Right lobe of liver (tissue), 4 donors: Measurements from ENCODE around the gene DCXR.

Experiments used
- POLR2A ChIP-seq: fragments of 450-650 bp; IDR thresholded peaks from one replicate; pipeline ENCODE4 v1.6.1; 2017; ENCODE audit warnings: antibody characterized with exemption, mild to moderate bottlenecking
- TF ChIP-seq, protein P1 (sequence below), 4 donors: fragments of 200-600 bp in 3 of 4; fragments of 450-650 bp in 1 of 4; IDR thresholded peaks; one replicate each; pipeline versions ENCODE4 v1.5.1 to v1.8.0; 2016 to 2022; ENCODE audit warnings: antibody characterized with exemption in 4 of 4, mild to moderate bottlenecking in 2 of 4
- donor health status: DM: no; HTN: no; CAD: no.
- donor health status: DM: no; HTN: no; CAD: no.
- donor health status: DM: no; HTN: yes; CAD: no.

DNA sequence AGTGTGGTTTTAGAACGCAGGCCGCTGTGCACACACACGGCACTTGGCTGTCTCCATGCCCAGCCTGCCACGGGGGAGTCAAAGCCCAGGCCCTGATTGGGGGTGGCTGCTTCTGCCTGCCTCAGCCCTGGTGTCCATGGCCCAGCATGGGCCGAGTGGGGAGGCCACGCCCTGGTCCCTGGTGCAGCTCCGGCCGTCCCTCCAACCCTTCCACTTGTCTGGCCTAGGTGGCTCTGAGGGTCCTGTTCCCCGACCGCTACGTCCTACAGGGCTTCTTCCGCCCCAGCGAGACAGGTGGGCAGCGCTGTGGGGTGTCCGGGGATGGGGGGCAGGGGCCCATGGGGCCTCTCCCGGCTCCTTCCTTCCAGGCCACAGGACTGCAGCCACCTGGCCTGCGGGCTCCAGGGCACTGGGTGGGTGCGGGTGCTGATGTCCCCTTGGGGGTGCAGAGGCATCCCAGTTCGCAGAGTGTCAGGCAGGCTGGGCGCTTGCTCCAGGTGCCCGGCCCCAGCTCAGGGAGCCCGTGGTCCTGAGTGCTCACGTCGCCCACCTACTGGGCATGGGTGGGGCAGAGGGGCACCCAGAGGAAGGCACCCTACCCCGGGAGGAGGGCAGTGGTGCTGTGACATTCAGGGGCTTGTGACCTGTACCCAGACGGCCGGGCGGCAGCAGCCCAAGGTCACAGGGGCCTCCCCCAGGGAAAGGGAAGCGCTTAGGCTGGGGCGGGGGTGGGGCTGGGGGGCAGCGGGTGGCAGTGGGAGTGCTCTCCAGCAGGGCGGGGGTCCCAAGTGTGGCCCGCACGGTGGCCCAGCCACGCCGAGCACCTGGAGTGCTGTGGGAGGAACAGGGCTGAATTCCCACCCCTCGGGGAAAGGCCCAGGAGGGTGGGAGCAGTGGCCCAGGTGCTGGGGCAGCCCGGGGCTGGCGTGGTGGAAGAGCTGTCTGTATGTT, 26.6 kb downstream of the DCXR start:
- TF ChIP-seq, protein P1, sequence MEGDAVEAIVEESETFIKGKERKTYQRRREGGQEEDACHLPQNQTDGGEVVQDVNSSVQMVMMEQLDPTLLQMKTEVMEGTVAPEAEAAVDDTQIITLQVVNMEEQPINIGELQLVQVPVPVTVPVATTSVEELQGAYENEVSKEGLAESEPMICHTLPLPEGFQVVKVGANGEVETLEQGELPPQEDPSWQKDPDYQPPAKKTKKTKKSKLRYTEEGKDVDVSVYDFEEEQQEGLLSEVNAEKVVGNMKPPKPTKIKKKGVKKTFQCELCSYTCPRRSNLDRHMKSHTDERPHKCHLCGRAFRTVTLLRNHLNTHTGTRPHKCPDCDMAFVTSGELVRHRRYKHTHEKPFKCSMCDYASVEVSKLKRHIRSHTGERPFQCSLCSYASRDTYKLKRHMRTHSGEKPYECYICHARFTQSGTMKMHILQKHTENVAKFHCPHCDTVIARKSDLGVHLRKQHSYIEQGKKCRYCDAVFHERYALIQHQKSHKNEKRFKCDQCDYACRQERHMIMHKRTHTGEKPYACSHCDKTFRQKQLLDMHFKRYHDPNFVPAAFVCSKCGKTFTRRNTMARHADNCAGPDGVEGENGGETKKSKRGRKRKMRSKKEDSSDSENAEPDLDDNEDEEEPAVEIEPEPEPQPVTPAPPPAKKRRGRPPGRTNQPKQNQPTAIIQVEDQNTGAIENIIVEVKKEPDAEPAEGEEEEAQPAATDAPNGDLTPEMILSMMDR (IDR thresholded peaks at IDR 0.05): no peak
- TF ChIP-seq POLR2A: no peak
